ENCODE results near the gene HLA-DOA.

The HLA-DOA gene

DNA sequence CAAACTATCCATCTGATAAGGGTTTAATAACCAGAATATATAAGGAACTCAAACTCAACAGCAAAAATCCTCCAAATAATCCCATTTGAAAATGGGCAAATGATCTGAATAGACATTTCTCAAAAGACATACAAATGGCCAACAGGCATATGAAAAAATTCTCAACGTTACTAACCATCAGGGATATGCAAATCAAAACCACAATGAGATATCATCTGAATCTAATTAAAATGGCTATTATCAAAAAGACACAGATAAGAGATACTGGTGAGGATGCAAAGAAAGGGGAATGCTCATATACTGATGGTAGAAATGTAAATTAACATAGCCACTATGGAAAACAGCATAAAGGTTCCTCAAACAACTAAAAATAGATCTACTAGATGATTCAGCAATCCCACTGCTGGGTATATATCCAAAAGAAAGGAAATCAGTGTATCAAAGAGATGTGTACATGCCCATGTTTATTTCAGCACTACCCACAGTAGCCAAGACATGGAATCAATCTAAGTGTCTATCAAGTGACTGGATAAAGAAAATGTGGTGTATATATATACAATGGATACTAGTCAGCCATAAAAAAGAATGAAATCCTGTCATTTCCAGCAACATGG, 47.1 kb downstream of the HLA-DOA start:
- no peak for DNase-seq

DNA sequence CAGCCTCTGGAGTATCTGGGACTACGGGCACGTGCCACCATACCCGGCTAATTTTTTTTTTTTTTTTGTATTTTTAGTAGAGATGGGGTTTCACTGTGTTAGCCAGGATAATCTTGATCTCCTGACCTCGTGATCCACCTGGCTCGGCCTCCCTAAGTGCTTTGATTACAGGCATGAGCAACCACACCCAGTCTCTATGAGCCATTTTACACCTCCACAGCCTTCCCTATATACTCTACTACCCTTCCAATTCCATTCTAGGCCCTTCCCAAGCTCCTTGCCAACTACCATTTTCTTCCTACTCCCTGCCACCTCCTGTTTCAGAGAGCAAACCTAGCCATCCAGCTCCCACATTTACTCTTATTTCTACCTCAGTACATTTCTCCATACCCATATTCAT, 48.8 kb downstream of the HLA-DOA start:
- DNase-seq = no peak

DNA sequence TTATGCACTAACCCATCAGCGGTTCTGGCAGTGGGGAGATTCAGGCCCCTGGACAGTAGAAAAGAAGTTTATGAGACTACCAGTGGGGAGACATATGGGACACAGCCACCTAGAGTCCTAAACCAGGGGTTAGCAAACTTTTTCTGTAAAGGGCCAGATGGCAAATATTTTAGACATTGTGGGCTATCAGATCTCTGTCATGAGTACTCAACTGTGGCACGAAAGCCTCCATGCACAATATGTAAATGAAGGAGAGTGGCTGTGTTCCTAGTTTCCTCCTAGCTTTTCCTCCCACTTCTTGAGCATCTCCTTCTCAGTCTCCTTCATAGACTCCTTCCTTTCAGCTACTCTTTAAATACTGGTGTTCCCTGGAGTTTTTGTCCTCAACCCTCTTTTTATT, 53.2 kb downstream of the HLA-DOA start:
- DNase-seq = no peak

DNA sequence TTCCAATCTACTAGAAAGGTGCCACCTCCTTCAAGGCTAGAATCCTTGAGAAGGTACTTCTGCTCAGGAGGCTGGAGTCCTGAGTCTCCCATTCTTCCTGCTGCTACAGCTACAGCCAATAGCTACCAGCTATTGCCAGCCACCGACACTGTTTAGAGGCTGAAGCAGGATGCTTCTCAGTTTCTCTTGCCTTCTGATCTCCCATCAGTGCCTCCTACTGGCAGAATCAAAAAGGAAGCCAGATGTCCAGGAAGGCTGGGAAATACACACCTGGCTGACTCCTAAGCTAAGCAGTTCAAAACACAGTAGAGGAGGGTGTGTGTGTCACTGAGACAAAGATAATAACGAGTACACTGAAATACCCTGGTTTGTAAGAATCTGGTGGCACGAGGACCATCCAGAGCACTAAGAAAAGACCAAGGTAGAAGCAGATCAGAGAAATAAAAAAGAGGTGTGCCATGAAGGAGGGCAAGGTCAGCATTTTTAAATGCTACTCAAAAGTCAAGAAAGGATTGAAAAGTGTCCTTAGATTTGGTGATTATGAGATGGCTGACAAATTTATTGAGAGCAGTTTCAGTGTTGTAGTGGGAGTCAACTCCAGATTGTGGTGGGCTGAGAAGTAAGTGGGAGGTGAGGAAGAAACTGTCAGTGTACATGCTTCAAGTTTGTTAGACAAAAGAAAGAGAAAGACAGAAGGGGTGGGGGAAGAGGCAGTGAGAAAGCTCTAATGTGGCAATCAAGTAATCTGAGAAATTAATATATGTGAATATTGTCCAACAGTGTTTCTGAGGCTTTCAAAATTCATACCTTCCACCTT, 54.2 kb downstream of the HLA-DOA start:
- no peak for DNase-seq

DNA sequence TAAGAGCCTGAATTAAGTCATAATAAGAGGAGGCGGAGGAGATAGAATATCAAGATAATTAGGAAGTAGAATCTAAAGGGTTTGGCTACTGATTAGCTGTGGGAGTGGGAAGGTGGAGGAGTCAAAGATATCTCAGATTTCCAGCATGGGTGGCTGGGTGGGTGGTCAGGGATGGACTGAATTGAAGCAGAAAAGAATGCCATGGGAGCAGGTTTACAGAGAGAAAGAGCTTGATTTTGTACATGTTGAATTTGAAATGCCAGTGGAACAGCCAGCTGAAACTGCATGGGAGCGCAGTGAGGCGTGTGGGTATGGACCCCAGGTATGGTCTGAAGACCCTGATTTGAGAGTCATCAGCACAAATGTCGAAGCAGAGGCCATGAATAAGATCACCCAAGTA, 55.1 kb downstream of the HLA-DOA start:
- no peak for DNase-seq

All from effector CD8-positive, alpha-beta T cell (primary cell).